ENCODE data around the gene KAT2B.
A peak's percentile ranks its signal among the peaks of the same experiment; 100 is the strongest.
"Not testable (repeated sequence)": the region's sequence is repeated elsewhere in the genome, so short reads cannot be mapped to it uniquely, and the experiment has no call there.

The KAT2B gene

DNA sequence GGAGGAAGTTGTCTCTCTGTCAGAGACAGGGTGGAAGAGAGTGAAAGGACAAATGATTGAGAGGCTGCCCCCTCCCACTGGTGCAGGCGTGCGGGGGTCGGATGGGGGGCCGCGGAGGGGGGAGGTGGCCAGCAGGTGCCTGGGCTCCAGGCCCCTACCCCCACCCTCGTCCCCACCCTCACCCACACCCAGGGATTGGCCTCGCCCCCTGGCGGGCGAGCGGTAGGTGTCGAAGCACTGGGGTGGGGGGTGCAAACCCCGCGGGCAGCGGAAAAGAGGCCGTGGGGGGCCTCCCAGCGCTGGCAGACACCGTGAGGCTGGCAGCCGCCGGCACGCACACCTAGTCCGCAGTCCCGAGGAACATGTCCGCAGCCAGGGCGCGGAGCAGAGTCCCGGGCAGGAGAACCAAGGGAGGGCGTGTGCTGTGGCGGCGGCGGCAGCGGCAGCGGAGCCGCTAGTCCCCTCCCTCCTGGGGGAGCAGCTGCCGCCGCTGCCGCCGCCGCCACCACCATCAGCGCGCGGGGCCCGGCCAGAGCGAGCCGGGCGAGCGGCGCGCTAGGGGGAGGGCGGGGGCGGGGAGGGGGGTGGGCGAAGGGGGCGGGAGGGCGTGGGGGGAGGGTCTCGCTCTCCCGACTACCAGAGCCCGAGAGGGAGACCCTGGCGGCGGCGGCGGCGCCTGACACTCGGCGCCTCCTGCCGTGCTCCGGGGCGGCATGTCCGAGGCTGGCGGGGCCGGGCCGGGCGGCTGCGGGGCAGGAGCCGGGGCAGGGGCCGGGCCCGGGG is at the start of gene KAT2B:
Gene KAT2B, plus strand, starts transcription at position 682 of the 783 bp plus-strand sequence. Its CDS starts 32 bp downstream, at position 714.
- Histone ChIP-seq H3K36me3 (ENCODE audit: control insufficient read depth in 5 of 5, insufficient read depth in 5 of 5, low read length in 5 of 5) (no peaks in the 10 kb centered on the region), H3K27ac (ENCODE audit: low read depth, low read length) (peak within 1 kb of the TSS; percentile 87), H3K4me1 (ENCODE audit: control insufficient read depth in 5 of 5, insufficient read depth in 5 of 5, low read length in 5 of 5) (peaks cover 5 to 46% (median 45%) of the 10 kb centered on the region in 5 donors), H3K9me3 (ENCODE audit: control insufficient read depth in 5 of 5, low read length in 5 of 5) (no peaks in the 10 kb centered on the region), H3K27me3 (ENCODE audit: control insufficient read depth in 5 of 5, insufficient read depth in 4 of 5, low read length in 5 of 5) (no peaks in the 10 kb centered on the region), H3K4me3 (ENCODE audit: low read depth in 1 of 5, low read length in 5 of 5) (peak within 1 kb of the TSS; percentile 82 to 94 (median 88)), H3K9ac (ENCODE audit: low read length in 5 of 5) (peak within 1 kb of the TSS; percentile 71 to 89 (median 83))

DNA sequence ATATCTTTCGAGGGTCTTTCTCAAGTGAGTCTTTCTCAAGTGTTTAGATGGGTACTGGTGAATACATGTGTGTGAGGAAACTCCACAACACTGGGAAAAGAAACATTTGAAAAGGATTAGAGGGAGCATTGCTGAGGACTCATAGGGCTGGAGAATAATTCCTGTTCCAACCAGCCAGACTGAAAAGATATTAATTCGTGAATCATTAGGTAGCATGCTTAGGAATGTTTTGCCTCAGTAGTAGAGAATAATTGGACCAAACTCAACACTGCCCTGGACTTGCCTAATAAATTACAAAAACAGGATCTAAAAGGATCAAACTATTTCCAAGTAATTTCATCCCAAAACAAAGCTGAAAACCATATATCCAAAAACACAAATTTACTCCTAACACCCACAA is 45.5 kb upstream of the KAT2B start:
- H3K9me3 ChIP-seq (ENCODE audit: control insufficient read depth in 5 of 5, low read length in 5 of 5), result peaks cover 0 to 3% (median 0%) of the 10 kb centered on the region in 5 donors
- H3K4me1 ChIP-seq (ENCODE audit: control insufficient read depth in 5 of 5, insufficient read depth in 5 of 5, low read length in 5 of 5), result no peaks in the 10 kb centered on the region
- no peaks in the 10 kb centered on the region for H3K27me3 ChIP-seq (ENCODE audit: control insufficient read depth in 5 of 5, insufficient read depth in 4 of 5, low read length in 5 of 5)
- H3K36me3 ChIP-seq (ENCODE audit: control insufficient read depth in 5 of 5, insufficient read depth in 5 of 5, low read length in 5 of 5), result no peaks in the 10 kb centered on the region
- H3K4me3 ChIP-seq (ENCODE audit: low read depth in 1 of 5, low read length in 5 of 5), result no peak overlapping the region
- no peak overlapping the region for H3K27ac ChIP-seq (ENCODE audit: low read depth, low read length)
- H3K9ac ChIP-seq (ENCODE audit: low read length in 5 of 5), result no peak overlapping the region

DNA sequence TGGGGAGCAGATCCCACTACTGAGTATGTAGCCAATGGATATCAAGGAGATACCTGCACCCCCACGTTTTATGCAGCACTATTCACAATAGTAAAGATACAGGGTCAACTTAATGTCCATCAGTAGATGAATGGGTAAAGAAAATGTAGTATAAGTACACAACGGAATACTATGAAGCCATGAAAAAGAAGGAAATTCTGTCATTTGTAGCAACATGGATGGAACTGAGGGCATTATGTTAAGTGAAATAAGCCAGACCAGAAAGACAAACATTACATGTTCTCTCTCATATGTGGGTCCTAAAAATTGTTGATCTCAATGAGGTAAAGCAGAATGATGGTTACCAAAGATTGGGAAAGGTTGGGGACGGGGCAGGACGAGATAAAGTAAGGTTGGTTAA is 42.7 kb upstream of the KAT2B start:
- Histone ChIP-seq H3K27me3 (ENCODE audit: control insufficient read depth in 5 of 5, insufficient read depth in 4 of 5, low read length in 5 of 5) (no peaks in the 10 kb centered on the region), H3K4me3 (ENCODE audit: low read depth in 1 of 5, low read length in 5 of 5) (no peak overlapping the region), H3K4me1 (ENCODE audit: control insufficient read depth in 5 of 5, insufficient read depth in 5 of 5, low read length in 5 of 5) (no peaks in the 10 kb centered on the region), H3K27ac (ENCODE audit: low read depth, low read length) (no peak overlapping the region), H3K9ac (ENCODE audit: low read length in 5 of 5) (no peak overlapping the region), H3K36me3 (ENCODE audit: control insufficient read depth in 5 of 5, insufficient read depth in 5 of 5, low read length in 5 of 5) (no peaks in the 10 kb centered on the region), H3K9me3 (ENCODE audit: control insufficient read depth in 5 of 5, low read length in 5 of 5) (peaks cover 0 to 3% (median 0%) of the 10 kb centered on the region in 5 donors)

GRCh38 chr3:20001932-20002331 is 38.3 kb upstream of the KAT2B start:
- Histone ChIP-seq H3K4me1 (ENCODE audit: control insufficient read depth in 5 of 5, insufficient read depth in 5 of 5, low read length in 5 of 5) (no peaks in the 10 kb centered on the region), H3K9me3 (ENCODE audit: control insufficient read depth in 5 of 5, low read length in 5 of 5) (peaks cover 0 to 3% (median 0%) of the 10 kb centered on the region in 5 donors), H3K36me3 (ENCODE audit: control insufficient read depth in 5 of 5, insufficient read depth in 5 of 5, low read length in 5 of 5) (no peaks in the 10 kb centered on the region), H3K27me3 (ENCODE audit: control insufficient read depth in 5 of 5, insufficient read depth in 4 of 5, low read length in 5 of 5) (no peaks in the 10 kb centered on the region), H3K9ac (ENCODE audit: low read length in 5 of 5) (no peak overlapping the region), H3K4me3 (ENCODE audit: low read depth in 1 of 5, low read length in 5 of 5) (no peak overlapping the region), H3K27ac (ENCODE audit: low read depth, low read length) (no peak overlapping the region)

GRCh38 chr3:20007960-20008359 is 32.3 kb upstream of the KAT2B start:
- Histone ChIP-seq H3K9me3 (ENCODE audit: control insufficient read depth in 5 of 5, low read length in 5 of 5) (no peaks in the 10 kb centered on the region), H3K4me1 (ENCODE audit: control insufficient read depth in 5 of 5, insufficient read depth in 5 of 5, low read length in 5 of 5) (no peaks in the 10 kb centered on the region), H3K36me3 (ENCODE audit: control insufficient read depth in 5 of 5, insufficient read depth in 5 of 5, low read length in 5 of 5) (no peaks in the 10 kb centered on the region), H3K4me3 (ENCODE audit: low read depth in 1 of 5, low read length in 5 of 5) (no peak overlapping the region), H3K27ac (ENCODE audit: low read depth, low read length) (no peak overlapping the region), H3K9ac (ENCODE audit: low read length in 5 of 5) (no peak overlapping the region), H3K27me3 (ENCODE audit: control insufficient read depth in 5 of 5, insufficient read depth in 4 of 5, low read length in 5 of 5) (no peaks in the 10 kb centered on the region)

GRCh38 chr3:20008646-20009045 is 31.6 kb upstream of the KAT2B start:
- H3K4me3 ChIP-seq (ENCODE audit: low read depth in 1 of 5, low read length in 5 of 5), result no peak overlapping the region
- no peak overlapping the region for H3K9ac ChIP-seq (ENCODE audit: low read length in 5 of 5)
- no peaks in the 10 kb centered on the region for H3K4me1 ChIP-seq (ENCODE audit: control insufficient read depth in 5 of 5, insufficient read depth in 5 of 5, low read length in 5 of 5)
- no peaks in the 10 kb centered on the region for H3K36me3 ChIP-seq (ENCODE audit: control insufficient read depth in 5 of 5, insufficient read depth in 5 of 5, low read length in 5 of 5)
- no peak overlapping the region for H3K27ac ChIP-seq (ENCODE audit: low read depth, low read length)
- no peaks in the 10 kb centered on the region for H3K27me3 ChIP-seq (ENCODE audit: control insufficient read depth in 5 of 5, insufficient read depth in 4 of 5, low read length in 5 of 5)
- no peaks in the 10 kb centered on the region for H3K9me3 ChIP-seq (ENCODE audit: control insufficient read depth in 5 of 5, low read length in 5 of 5)

- Histone ChIP-seq H3K27ac (ENCODE audit: low read depth, low read length) (no peak within 1 kb of the TSS), H3K9ac (ENCODE audit: low read length in 5 of 5) (no peak within 1 kb of the TSS), H3K27me3 (ENCODE audit: control insufficient read depth in 5 of 5, insufficient read depth in 4 of 5, low read length in 5 of 5) (no peaks in the 10 kb centered on the region), H3K36me3 (ENCODE audit: control insufficient read depth in 5 of 5, insufficient read depth in 5 of 5, low read length in 5 of 5) (no peaks in the 10 kb centered on the region), H3K4me3 (ENCODE audit: low read depth in 1 of 5, low read length in 5 of 5) (no peak within 1 kb of the TSS), H3K4me1 (ENCODE audit: control insufficient read depth in 5 of 5, insufficient read depth in 5 of 5, low read length in 5 of 5) (no peaks in the 10 kb centered on the region), H3K9me3 (ENCODE audit: control insufficient read depth in 5 of 5, low read length in 5 of 5) (no peaks in the 10 kb centered on the region)
Measured at GRCh38 chr3:20012164-20012563, 28.1 kb upstream of the KAT2B start, which contains the start of gene PP2D1. Gene PP2D1, minus strand, starts transcription at chr3:20012264. Its CDS starts 192 bp downstream, at chr3:20012072.

DNA sequence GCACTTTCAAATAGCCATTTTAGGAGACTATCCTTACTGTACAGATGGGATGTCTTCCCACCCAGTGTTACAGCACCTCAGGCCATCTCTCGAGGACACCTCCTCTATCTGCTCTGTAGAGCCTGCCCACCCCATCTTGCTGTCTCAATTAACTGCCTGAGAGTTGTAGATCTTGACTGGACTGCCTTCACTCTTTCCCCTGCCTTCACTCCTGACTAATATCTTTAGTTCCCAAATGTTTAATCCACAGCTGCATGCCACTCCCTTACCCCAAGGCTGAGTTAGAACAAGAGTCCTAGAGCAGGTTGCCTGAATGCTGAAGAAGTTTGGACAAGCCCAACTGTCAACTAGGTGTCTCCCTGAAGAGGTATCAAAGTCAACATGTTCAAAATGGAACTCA is 26.9 kb upstream of the KAT2B start:
- no peak overlapping the region for H3K4me3 ChIP-seq (ENCODE audit: low read depth in 1 of 5, low read length in 5 of 5)
- H3K4me1 ChIP-seq (ENCODE audit: control insufficient read depth in 5 of 5, insufficient read depth in 5 of 5, low read length in 5 of 5), result no peaks in the 10 kb centered on the region
- H3K36me3 ChIP-seq (ENCODE audit: control insufficient read depth in 5 of 5, insufficient read depth in 5 of 5, low read length in 5 of 5), result no peaks in the 10 kb centered on the region
- H3K27ac ChIP-seq (ENCODE audit: low read depth, low read length), result no peak overlapping the region
- H3K9me3 ChIP-seq (ENCODE audit: control insufficient read depth in 5 of 5, low read length in 5 of 5), result no peaks in the 10 kb centered on the region
- H3K9ac ChIP-seq (ENCODE audit: low read length in 5 of 5), result no peak overlapping the region
- H3K27me3 ChIP-seq (ENCODE audit: control insufficient read depth in 5 of 5, insufficient read depth in 4 of 5, low read length in 5 of 5), result no peaks in the 10 kb centered on the region

DNA sequence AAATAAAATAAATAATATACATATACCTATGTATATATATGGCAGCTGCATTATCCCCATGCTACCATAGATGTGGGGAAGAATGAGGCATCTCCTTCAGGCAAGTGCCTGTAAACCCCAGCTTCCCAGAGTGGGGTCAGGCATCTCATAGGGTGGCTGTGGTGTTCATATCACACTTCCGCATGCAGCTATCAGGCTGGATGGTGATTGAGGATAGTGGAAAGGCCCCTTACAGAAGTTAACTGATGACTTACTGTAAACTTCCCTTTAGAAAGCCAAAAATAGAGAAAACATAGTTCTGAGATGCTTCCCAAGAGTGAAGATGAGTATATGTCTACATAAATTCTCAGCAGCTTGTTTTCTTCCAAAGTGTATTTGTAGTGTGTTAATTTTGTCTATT is 24.7 kb upstream of the KAT2B start:
- Histone ChIP-seq H3K27me3 (ENCODE audit: control insufficient read depth in 5 of 5, insufficient read depth in 4 of 5, low read length in 5 of 5) (no peaks in the 10 kb centered on the region), H3K4me1 (ENCODE audit: control insufficient read depth in 5 of 5, insufficient read depth in 5 of 5, low read length in 5 of 5) (no peaks in the 10 kb centered on the region), H3K9ac (ENCODE audit: low read length in 5 of 5) (no peak overlapping the region), H3K4me3 (ENCODE audit: low read depth in 1 of 5, low read length in 5 of 5) (no peak overlapping the region), H3K9me3 (ENCODE audit: control insufficient read depth in 5 of 5, low read length in 5 of 5) (no peaks in the 10 kb centered on the region), H3K27ac (ENCODE audit: low read depth, low read length) (no peak overlapping the region), H3K36me3 (ENCODE audit: control insufficient read depth in 5 of 5, insufficient read depth in 5 of 5, low read length in 5 of 5) (no peaks in the 10 kb centered on the region)

- not testable (repeated sequence) for H3K9ac ChIP-seq (ENCODE audit: low read length in 5 of 5); H3K4me1 ChIP-seq (ENCODE audit: control insufficient read depth in 5 of 5, insufficient read depth in 5 of 5, low read length in 5 of 5); H3K36me3 ChIP-seq (ENCODE audit: control insufficient read depth in 5 of 5, insufficient read depth in 5 of 5, low read length in 5 of 5); H3K27ac ChIP-seq (ENCODE audit: low read depth, low read length); H3K27me3 ChIP-seq (ENCODE audit: control insufficient read depth in 5 of 5, insufficient read depth in 4 of 5, low read length in 5 of 5); H3K9me3 ChIP-seq (ENCODE audit: control insufficient read depth in 5 of 5, low read length in 5 of 5); H3K4me3 ChIP-seq (ENCODE audit: low read depth in 1 of 5, low read length in 5 of 5)
Measured at GRCh38 chr3:20016076-20016475, 24.2 kb upstream of the KAT2B start.

Data from subcutaneous abdominal adipose tissue (tissue), 5 donors.